Neutrophil (primary cell): ENCODE measurements around the gene CABLES2.

Source experiments
- H3K27ac ChIP-seq: fragments of 200-600 bp; sonication (generic); 2 replicates; pipeline ENCODE4 v1.5.1; 2016; ENCODE audit warnings: mild to moderate bottlenecking, moderate library complexity
- H3K27me3 ChIP-seq: fragments of 200-600 bp; sonication (generic); 2 replicates; pipeline ENCODE4 v1.6.0; 2016; ENCODE audit warnings: mild to moderate bottlenecking
- H3K36me3 ChIP-seq: fragments of 200-600 bp; sonication (generic); 2 replicates; pipeline ENCODE4 v1.5.1; 2017
- H3K4me1 ChIP-seq, 2 experiments: fragments of 200-600 bp in 1 of 2; sonication (generic) in 1 of 2; 1 replicate in 1 of 2; 2 replicates in 1 of 2; pipeline versions ENCODE4 v1.5.1 to v1.6.1; 2013 to 2016; ENCODE audit warnings: low read depth in 1 of 2, low read length in 1 of 2, mild to moderate bottlenecking in 1 of 2, moderate library complexity in 1 of 2; ENCODE audit not compliant: control insufficient read depth in 1 of 2, insufficient read depth in 1 of 2
- H3K4me3 ChIP-seq, 2 experiments: fragments of 200-600 bp in 1 of 2; sonication (generic) in 1 of 2; 1 replicate in 1 of 2; 2 replicates in 1 of 2; pipeline ENCODE4 v1.5.1; 2013 to 2016; ENCODE audit warnings: low read depth in 1 of 2, low read length in 1 of 2, mild to moderate bottlenecking in 1 of 2, moderate library complexity in 1 of 2
- H3K9me3 ChIP-seq: fragments of 200-600 bp; sonication (generic); 2 replicates; pipeline ENCODE4 v1.5.1; 2016
- CTCF ChIP-seq: fragments of 200-600 bp; sonication (generic); IDR thresholded peaks from 2 replicates; pipeline ENCODE4 v1.5.1; 2016; ENCODE audit warnings: antibody characterized with exemption

Gene CABLES2

GRCh38 chr20:62446888-62447869 lies 40.1 kb upstream of the CABLES2 start:
- H3K9me3 ChIP-seq: no peaks in the 10 kb centered on the region
- H3K27me3 ChIP-seq: no peaks in the 10 kb centered on the region
- no peaks in the 10 kb centered on the region for H3K4me1 ChIP-seq
- no peak overlapping the region for H3K4me3 ChIP-seq
- no peak for TF ChIP-seq CTCF
- no peak overlapping the region for H3K27ac ChIP-seq
- H3K36me3 ChIP-seq: no peaks in the 10 kb centered on the region

- Histone ChIP-seq H3K4me1 (no peaks in the 10 kb centered on the region), H3K4me3 (no peak overlapping the region), H3K27ac (no peak overlapping the region), H3K27me3 (no peaks in the 10 kb centered on the region), H3K36me3 (no peaks in the 10 kb centered on the region), H3K9me3 (no peaks in the 10 kb centered on the region)
- TF ChIP-seq CTCF: no peak
These were observed 39.4 kb upstream of the CABLES2 start for GRCh38 chr20:62446481-62446880.

DNA sequence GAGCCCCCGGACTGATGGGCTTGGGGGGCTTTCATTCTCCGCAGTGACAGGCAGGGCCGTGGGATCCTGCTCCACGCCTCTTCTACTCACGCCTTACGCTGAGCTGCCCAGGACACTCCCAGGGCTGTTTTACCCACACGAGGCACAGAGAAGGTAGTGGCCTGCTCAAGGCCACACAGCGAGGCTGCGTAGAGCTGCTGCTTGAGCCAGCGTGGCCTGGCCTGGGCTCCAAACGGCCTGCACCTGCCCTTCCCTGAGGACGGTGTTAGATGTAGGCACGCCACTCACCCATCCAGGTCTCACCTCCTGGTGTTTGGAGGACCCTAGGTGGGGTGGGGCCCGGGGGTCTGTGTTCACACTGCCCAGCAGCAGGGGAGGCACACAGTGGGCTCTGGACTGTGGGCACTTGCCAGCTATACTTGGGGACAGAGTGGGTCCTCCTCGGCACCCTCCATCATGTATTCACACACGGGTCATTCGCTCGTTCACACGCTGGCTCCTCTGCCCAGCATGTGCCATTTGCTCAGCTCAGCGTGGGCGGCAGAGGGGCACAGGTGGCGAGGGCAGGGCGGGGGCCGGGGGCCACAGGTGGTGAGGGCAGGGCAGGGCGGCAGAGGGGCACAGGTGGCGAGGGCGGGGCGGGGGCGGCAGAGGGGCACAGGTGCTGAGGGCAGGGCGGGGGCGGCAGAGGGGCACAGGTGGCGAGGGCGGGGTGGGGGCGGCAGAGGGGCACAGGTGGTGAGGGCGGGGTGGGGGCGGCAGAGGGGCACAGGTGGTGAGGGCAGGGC lies 38.7 kb upstream of the CABLES2 start:
- Histone ChIP-seq H3K9me3 (no peaks in the 10 kb centered on the region), H3K4me3 (no peak overlapping the region), H3K36me3 (no peaks in the 10 kb centered on the region), H3K27ac (no peak overlapping the region), H3K27me3 (peaks cover 3% of the 10 kb centered on the region), H3K4me1 (no peaks in the 10 kb centered on the region)
- no peak for TF ChIP-seq CTCF

DNA sequence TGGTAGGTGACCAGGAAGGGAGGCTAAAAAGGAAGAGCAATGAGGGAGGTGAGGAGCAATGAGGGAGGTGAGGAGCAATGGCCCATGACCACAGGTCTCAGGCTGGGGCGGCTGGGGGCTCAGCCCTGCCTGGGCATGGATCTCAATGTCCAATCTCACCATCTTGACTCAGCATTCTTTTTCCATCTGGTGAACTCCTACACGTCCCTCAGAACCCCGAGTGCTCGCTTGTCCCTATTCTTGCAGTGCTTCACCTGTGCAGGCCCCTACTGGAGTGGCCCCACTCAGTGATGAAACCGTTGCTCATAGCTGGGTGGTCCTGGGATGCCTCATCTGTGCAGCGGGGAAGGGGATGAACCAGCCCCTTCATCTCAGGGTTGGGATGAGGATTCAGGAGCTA lies 37.2 kb upstream of the CABLES2 start:
- Histone ChIP-seq H3K27me3 (peaks cover 14% of the 10 kb centered on the region), H3K36me3 (no peaks in the 10 kb centered on the region), H3K4me1 (no peaks in the 10 kb centered on the region), H3K9me3 (no peaks in the 10 kb centered on the region), H3K27ac (no peak overlapping the region), H3K4me3 (no peak overlapping the region)
- TF ChIP-seq CTCF: no peak

DNA sequence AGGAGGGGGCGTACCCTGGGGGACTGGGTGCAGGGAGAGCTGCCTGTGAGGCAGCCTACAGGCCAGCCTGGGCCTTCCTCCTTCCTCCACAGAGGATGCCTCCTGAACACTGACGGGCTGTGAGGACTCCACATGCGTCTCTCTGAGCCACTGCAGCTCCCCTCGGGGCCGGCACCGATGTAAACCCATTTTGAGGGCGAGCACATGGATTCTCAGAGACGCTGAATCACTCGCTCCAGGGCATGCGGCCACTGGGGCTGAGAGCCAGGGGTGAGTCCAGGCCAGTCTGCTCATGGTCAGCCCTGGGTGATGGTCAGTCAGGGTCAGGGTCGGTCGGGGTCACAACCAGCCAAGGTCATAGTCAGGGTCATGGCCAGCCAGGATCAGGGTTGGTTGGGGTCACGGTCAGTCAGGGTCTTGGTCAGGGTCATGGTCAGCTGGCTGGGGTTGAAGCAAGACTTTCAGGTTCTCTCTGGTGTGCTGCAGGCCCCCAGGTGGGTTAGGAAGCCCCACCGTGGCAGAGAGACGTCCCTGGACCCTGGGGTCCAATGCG lies 35.0 kb upstream of the CABLES2 start:
- H3K9me3 ChIP-seq: no peaks in the 10 kb centered on the region
- H3K4me1 ChIP-seq: no peaks in the 10 kb centered on the region
- TF ChIP-seq CTCF: no peak
- no peaks in the 10 kb centered on the region for H3K36me3 ChIP-seq
- H3K27me3 ChIP-seq: peaks cover 15% of the 10 kb centered on the region
- no peak overlapping the region for H3K4me3 ChIP-seq
- no peak overlapping the region for H3K27ac ChIP-seq
